C4-2B (cell line): Measurements from ENCODE around the gene COMMD2.

Experiments used
- CTCF ChIP-seq: fragments of 450-650 bp; conservative IDR thresholded peaks from 2 replicates; pipeline ENCODE4 v1.5.1; 2017; ENCODE audit warnings: mild to moderate bottlenecking
- ZFX ChIP-seq: fragments of 450-650 bp; IDR thresholded peaks from 2 replicates; pipeline ENCODE4 v1.6.1; 2017

GRCh38 chr3:149716984-149717383 lies 35.3 kb downstream of the COMMD2 start:
- TF ChIP-seq CTCF = no peak
- no peak for TF ChIP-seq ZFX
